ENCODE measurements around the gene DMRTA2.

DNA sequence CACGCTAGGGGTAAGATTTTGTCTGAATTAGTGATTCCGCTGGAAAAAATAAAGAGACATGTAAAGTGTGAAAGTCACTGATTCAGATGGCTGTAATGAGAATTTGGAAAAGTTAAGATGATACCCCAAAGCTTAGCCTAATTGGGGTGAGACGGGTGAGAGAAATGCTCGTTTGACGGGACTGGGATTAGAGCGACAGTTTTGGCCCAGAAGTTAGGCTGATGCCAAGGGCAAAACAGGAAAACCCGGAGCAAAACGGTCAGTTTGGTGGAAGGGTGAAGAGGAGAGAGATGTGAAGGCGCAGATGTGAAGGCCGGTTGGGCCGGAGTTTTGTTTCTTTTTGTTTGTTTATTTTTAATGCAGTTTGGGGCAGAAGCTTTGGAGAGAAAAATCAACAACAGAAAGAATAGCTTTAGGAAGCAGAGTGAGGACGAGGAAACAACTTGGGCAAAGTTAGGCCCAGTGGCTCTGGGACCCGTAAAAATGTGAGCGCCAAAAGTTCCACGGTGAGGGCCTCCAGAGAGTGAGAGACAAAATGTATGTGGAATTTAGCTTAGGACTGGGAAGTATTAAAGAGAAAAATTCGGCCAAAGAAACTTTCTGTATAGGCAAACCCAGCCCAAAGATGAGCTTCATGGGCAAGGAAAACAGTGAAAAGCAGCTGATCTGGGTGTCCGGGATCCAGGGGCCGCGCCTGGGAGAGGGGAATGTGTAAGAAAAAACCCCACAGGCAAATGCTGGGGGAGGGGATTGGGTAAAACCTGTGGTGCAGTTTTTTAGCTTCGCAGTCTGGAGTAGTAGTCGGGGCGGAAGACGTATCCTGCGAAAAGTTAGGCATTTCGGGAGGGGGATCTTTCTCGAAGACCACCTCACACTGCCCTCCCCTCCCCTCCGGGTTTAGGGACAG, 1.2 kb downstream of the DMRTA2 start:
- TF ChIP-seq YY1 (IDR thresholded peaks at IDR 0.05; ENCODE audit: insufficient read depth, insufficient read length) (no peak), ZNF274 (IDR thresholded peaks at IDR 0.05; ENCODE audit: low read depth, low read length) (no peak)
